Stimulated activated naive B cell treated with anti-CD40 and anti-IgM and Interleukin-4, amounts not matched to agents 10 μg/mL and 1 μg/mL and 100 μg/mL, for 72 hours (primary cell): Measurements from ENCODE around the gene NRARP.
"Not testable (repeated sequence)": the region's sequence is repeated elsewhere in the genome, so short reads cannot be mapped to it uniquely, and the experiment has no call there.

Experiments used
- ATAC-seq, 2 donors: fragments of 150-1000 bp; cut with Tn5 transposase; replicated peaks; 2 replicates each; pipeline ENCODE4 v1.10.0; 2021; ENCODE audit warnings: moderate library complexity in 1 of 2
- DNase-seq: peaks from one replicate; pipeline ENCODE4 v3.0.0; 2021
- H3K27ac Mint-ChIP-seq: one replicate; pipeline ENCODE4 v1.8.0; 2022; ENCODE audit warnings: mild to moderate bottlenecking, mixed read lengths
- H3K27me3 Mint-ChIP-seq, 2 donors: one replicate each; pipeline ENCODE4 v1.8.0; 2022; ENCODE audit warnings: mixed read lengths in 2 of 2
- H3K36me3 Mint-ChIP-seq, 2 donors: one replicate each; pipeline ENCODE4 v1.8.0; 2022; ENCODE audit warnings: mixed read lengths in 2 of 2, mild to moderate bottlenecking in 1 of 2
- H3K4me1 Mint-ChIP-seq, 2 donors: one replicate each; pipeline ENCODE4 v1.8.0; 2022; ENCODE audit warnings: mixed read lengths in 2 of 2, mild to moderate bottlenecking in 1 of 2
- H3K4me3 Mint-ChIP-seq, 2 donors: one replicate each; pipeline ENCODE4 v1.8.0; 2022; ENCODE audit warnings: mild to moderate bottlenecking in 2 of 2, mixed read lengths in 2 of 2, moderate library complexity in 1 of 2
- H3K9me3 Mint-ChIP-seq, 2 donors: one replicate each; pipeline ENCODE4 v1.8.0; 2022; ENCODE audit warnings: mixed read lengths in 2 of 2, mild to moderate bottlenecking in 1 of 2

NRARP gene, protein sequence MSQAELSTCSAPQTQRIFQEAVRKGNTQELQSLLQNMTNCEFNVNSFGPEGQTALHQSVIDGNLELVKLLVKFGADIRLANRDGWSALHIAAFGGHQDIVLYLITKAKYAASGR

DNA sequence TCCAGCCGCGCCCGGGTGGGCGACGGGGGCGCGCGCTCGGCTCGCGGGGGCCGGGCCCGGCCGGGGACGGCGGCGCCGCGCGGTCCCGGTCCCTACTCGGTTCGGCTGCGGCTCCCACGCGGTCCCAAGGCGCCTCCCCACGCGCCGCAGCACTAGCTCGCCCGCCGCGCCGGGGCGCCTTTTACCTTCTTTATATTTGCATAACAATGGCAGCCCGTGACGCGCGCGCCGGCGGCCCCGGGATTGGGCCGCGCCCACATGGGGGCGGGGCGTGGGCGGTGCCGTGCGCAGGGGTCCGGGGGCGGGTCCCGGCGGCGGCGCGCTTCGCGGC is at the start of gene NRARP:
NRARP (minus strand) TSS at position 154 of the 331 bp plus-strand sequence. CDS start 343 bp downstream, outside the sequence.
- no peaks in the 10 kb centered on the region for H3K36me3 Mint-ChIP-seq
- H3K27ac Mint-ChIP-seq = peak within 1 kb of the TSS; percentile 79
- H3K4me1 Mint-ChIP-seq = peaks cover 10 to 41% of the 10 kb centered on the region in 2 donors
- H3K4me3 Mint-ChIP-seq = peak within 1 kb of the TSS; percentile 78 to 82
- ATAC-seq = peak; percentile 79 to 82
- no peaks in the 10 kb centered on the region for H3K9me3 Mint-ChIP-seq
- peaks cover 17 to 40% of the 10 kb centered on the region in 2 donors for H3K27me3 Mint-ChIP-seq
- DNase-seq = peak; percentile 85

DNA sequence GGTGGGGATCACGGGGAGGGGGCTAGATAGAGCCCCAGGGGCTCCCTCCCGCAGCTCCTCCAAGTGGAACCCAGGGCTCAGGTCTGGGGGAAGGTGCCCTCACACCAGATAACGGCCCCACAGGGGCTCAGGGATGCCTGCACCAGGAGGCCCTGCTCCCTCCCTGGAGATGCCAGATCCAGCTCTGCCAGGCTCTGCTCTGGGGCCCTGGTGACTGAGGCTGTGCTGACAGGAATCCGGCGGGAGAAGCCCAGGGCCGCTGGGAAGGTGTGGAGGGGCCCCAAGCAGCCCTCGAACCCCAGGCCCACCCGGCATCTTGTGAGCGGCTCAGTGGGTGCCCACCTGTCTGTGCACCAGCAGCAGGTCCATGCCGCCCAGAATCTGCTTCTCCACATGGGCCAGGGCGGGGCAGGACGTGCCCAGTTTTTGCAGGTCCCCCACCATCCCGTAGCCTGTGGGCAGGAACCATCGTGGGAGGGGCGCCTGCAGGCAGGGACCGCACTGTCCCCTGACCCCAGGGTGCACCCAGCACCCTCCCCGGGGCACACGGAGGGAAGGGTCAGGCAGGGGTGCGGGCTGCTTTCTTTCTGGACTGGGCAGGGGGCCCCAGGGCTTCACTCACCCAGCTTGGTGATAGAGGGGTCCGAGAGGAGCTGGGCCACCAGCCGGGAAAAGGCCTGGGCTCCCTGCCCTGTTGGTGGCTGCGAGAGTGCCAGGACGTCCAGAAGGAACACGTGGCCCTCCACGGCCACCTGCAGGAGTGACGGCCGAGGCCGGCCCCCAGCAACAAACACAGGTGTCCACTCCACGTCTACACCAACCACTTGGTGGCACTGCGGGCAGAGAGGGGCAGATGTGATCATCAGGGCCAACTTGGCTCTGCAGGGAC is 48.9 kb upstream of the NRARP start:
- no peak overlapping the region for H3K4me3 Mint-ChIP-seq
- H3K4me1 Mint-ChIP-seq = no peaks in the 10 kb centered on the region
- no peak for DNase-seq
- no peak for ATAC-seq
- H3K9me3 Mint-ChIP-seq = peaks cover 0 to 4% of the 10 kb centered on the region in 2 donors
- H3K36me3 Mint-ChIP-seq = peaks cover 2 to 13% of the 10 kb centered on the region in 2 donors
- H3K27ac Mint-ChIP-seq = no peak overlapping the region
- no peaks in the 10 kb centered on the region for H3K27me3 Mint-ChIP-seq

DNA sequence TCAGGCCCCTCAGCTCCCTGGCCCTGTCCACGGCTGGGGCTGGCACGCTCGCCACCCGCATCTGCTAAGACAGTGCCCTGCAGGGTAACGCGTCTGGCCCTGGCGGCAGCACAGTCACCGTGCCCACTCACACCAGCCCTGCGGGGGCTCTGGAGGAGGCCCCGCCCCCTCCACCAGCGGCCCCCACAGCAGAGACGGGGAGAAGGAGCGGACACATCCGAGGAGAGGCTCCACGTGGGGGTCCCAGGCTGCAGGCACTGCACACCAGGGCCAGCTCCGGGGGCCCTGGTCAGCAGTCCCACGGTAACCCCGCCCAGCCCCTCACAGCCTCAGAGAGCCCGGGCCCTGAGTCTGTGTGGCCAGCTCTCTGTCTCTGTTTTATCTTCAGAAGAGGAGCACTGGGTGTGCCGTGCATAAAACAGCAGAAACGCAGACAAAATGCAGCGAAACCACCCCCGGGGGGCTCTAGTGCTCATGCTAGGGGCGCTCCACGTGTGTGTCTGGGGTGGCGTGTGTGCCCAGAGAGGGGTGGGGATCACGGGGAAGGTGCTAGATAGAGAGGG is 47.5 kb upstream of the NRARP start:
- no peaks in the 10 kb centered on the region for H3K27me3 Mint-ChIP-seq
- peaks cover 0 to 4% of the 10 kb centered on the region in 2 donors for H3K9me3 Mint-ChIP-seq
- H3K4me1 Mint-ChIP-seq = no peaks in the 10 kb centered on the region
- peaks cover 2 to 13% of the 10 kb centered on the region in 2 donors for H3K36me3 Mint-ChIP-seq
- no peak for DNase-seq
- ATAC-seq = no peak
- no peak overlapping the region for H3K27ac Mint-ChIP-seq
- H3K4me3 Mint-ChIP-seq = no peak overlapping the region

DNA sequence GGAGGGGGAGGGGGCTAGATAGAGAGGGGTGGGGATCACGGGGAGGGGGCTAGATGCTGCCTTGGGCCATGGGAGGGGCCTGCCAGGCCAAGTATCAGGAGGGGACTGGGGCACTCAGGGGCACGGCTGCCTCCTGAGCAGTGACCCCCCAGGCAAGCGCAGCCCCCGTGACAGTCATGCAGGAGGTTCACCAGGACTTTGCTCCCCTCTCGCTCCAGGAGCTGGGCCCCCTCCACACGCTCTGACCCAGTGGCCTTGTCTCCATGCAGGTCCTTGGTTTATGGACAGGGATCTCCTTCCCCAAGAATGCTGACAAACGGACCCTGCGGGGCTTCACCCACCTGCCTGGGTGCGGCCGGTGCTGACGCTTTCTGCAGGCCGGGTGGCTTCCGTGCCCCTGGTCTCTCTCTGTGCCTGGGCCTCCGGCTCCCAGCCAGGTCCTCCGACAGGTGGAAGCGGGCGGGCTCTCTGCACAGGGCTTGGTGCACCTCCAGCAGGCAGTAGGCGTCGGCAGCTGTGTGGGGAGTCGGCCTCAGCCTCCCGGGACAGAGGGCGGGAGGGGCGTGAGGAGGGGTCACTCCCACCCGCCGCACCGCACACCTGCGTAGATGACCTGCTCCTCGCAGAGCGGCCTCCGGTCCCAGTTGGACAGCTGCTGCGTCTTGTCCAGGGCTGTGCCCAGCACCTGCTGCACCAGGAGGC is 46.8 kb upstream of the NRARP start:
- H3K4me3 Mint-ChIP-seq = no peak overlapping the region
- no peaks in the 10 kb centered on the region for H3K27me3 Mint-ChIP-seq
- peaks cover 0 to 4% of the 10 kb centered on the region in 2 donors for H3K9me3 Mint-ChIP-seq

DNA sequence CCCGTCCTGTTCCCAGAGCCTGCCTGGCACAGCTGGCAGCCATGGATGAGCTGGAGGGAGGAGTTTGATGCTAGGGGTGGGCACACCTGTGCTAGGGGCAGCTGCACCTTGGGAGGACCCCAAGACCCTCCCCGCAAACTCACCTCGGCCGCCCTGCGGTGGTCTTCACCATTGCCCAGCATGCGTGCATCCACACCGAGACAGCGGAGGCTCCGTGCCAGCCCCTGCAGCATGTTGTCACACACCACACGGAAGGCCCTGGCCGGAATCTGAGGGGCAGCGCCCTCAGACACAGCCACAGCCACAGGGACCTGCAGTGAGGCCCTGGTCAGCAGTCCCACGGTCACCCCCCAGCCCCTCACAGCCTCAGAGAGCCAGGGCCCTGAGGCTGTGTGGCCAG is 45.9 kb upstream of the NRARP start:
- peaks cover 2 to 13% of the 10 kb centered on the region in 2 donors for H3K36me3 Mint-ChIP-seq
- H3K27me3 Mint-ChIP-seq = no peaks in the 10 kb centered on the region
- peaks cover 0 to 4% of the 10 kb centered on the region in 2 donors for H3K9me3 Mint-ChIP-seq
- H3K4me3 Mint-ChIP-seq = no peak overlapping the region
- DNase-seq = no peak
- no peak overlapping the region for H3K27ac Mint-ChIP-seq
- no peak for ATAC-seq
- H3K4me1 Mint-ChIP-seq = no peaks in the 10 kb centered on the region

More for the DNA sequence above, 46.8 kb upstream of the NRARP start:
- Mint-ChIP-seq H3K27ac (no peak overlapping the region), H3K4me1 (no peaks in the 10 kb centered on the region), H3K36me3 (peaks cover 2 to 13% of the 10 kb centered on the region in 2 donors)
- no peak for ATAC-seq
- no peak for DNase-seq

DNA sequence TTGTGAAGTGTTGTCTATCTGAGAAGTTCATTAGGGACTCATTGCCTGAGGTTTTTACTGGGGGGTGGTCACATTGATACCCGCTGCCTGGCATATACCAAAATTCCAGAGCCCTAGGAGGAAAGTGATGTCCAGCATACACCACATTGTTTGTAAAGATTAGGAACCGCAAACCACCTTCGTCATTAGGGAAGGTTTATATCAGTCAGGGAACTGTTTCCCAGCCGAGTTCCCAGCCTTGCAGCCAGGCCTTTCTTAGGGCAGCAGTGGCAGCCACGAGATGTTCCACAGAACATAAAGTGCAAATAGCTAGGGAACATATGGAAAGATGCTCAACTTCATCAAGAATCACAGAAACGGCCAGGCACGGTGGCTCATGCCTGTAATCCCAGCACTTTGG is 40.4 kb upstream of the NRARP start:
- no peak for ATAC-seq
- H3K4me3 Mint-ChIP-seq = no peak overlapping the region
- H3K27ac Mint-ChIP-seq = no peak overlapping the region
- no peaks in the 10 kb centered on the region for H3K4me1 Mint-ChIP-seq
- no peak for DNase-seq
- no peaks in the 10 kb centered on the region for H3K27me3 Mint-ChIP-seq
- H3K9me3 Mint-ChIP-seq = peaks cover 0 to 4% of the 10 kb centered on the region in 2 donors
- peaks cover 2 to 13% of the 10 kb centered on the region in 2 donors for H3K36me3 Mint-ChIP-seq

DNA sequence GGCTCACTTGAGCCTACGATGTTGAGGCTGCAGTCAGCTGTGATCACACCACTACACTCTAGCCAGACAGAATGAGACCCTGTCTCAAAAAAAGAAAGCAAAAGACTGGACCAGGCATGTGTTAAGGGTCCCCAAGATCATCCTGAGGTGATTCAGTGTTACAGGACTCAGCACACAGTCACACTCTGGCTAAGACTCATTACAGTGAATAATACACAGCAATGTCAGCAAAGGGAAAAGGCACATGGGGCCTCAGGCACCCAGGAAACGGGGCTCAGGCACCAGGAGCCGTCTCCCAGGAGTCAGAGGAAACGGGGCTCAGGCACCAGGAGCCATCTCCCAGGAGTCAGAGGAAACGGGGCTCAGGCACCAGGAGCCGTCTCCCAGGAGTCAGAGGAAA is 39.2 kb upstream of the NRARP start:
- H3K4me1 Mint-ChIP-seq = no peaks in the 10 kb centered on the region
- DNase-seq = no peak
- no peaks in the 10 kb centered on the region for H3K27me3 Mint-ChIP-seq
- no peak for ATAC-seq
- peaks cover 0 to 4% of the 10 kb centered on the region in 2 donors for H3K9me3 Mint-ChIP-seq
- H3K27ac Mint-ChIP-seq = no peak overlapping the region
- H3K36me3 Mint-ChIP-seq = peaks cover 0 to under 1% of the 10 kb centered on the region in 2 donors
- no peak overlapping the region for H3K4me3 Mint-ChIP-seq

DNA sequence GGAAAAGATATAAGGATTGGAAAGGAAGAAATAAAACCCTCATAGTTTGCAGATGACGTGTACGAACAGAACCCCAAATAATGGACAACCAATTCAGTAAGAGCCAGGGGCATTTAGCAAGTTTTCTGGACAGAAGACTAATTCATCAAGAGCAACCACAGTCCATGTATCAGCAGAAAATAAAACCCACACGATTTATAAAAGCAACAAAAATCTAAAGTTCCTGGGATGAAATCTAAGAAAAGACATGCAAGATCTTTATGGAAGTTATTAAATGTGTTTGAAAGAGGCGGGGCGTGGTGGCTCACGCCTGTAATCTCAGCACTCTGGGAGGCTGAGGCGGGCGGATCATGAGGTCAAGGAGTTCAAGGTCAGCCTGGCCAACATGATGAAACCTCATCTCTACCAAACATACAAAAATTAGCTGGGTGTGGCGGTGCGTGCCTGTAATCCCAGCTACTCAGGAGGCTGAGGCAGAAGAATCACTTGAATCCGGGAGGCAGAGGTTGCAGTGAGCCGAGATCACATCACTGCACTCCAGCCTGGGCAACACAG is 37.9 kb upstream of the NRARP start:
- not testable (repeated sequence) for H3K36me3 Mint-ChIP-seq, H3K9me3 Mint-ChIP-seq, ATAC-seq, H3K27ac Mint-ChIP-seq, H3K4me1 Mint-ChIP-seq, H3K27me3 Mint-ChIP-seq, H3K4me3 Mint-ChIP-seq, DNase-seq

DNA sequence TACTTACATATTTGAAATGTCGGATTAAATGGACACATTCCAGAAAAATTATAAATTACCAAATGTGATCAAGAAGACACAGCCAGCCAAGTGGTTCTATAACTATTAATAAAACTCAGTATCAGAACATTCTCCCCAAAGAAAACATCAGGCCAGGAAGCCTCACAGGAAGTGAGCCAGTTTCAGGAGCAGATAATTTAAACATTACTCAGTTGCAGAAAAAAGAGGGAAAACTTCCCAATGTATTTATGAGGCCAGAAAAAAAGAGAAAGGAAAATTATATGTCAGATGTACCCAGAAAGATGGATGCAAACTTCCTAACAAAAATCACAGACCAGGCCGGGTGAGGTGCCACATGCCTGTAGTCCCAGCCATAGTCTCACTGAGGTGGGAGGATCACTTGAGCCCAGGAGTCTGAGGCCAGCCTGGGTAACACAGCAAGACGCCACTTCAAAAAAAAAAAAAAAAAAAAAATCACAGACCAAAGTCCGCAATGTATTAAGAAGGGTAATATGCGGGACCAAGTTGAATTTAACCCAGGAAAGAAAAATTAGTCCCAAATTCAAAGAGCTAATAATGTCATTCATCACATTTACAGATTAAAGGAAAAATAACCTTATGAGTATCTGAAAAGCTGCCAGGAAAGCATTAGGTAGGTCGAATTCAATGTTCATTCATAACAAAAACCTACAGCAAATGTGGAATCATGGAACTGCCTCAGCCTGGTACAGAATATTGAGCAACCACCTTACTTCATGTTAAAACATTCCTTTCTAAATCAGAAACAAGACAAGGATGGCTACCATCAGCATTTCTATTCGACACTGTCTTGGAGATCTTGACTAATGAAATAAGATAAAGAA is 37.2 kb upstream of the NRARP start:
- DNase-seq = no peak
- H3K4me1 Mint-ChIP-seq = peaks cover 0 to 8% of the 10 kb centered on the region in 2 donors
- H3K4me3 Mint-ChIP-seq = no peak overlapping the region
- no peaks in the 10 kb centered on the region for H3K27me3 Mint-ChIP-seq
- H3K9me3 Mint-ChIP-seq = peaks cover 0 to 8% of the 10 kb centered on the region in 2 donors
- no peak overlapping the region for H3K27ac Mint-ChIP-seq
- peaks cover 0 to 3% of the 10 kb centered on the region in 2 donors for H3K36me3 Mint-ChIP-seq
- ATAC-seq = no peak

DNA sequence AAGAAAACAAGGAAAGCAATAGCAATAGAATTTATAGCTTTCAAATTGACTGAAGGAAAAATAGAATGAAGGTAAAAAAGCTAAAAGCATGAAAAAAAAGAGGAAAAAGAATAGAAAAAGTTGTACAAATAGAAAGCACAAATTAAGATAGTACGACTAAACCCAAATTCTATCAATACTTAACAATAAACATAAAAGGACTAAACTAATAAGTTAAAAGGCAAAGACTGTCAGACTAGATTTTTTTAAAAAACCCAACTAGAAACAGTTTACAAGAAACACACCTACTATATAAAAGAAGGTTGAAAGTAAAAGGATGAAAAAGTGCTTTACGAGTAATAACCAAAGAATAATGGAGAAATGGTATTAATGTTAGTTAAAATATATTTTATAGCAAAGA is 34.7 kb upstream of the NRARP start:
- DNase-seq (no peak), ATAC-seq (no peak)
- H3K4me3 Mint-ChIP-seq = no peak overlapping the region
- H3K27ac Mint-ChIP-seq = no peak overlapping the region
- peaks cover 0 to 8% of the 10 kb centered on the region in 2 donors for H3K4me1 Mint-ChIP-seq
- H3K36me3 Mint-ChIP-seq = peaks cover 0 to 3% of the 10 kb centered on the region in 2 donors
- no peaks in the 10 kb centered on the region for H3K27me3 Mint-ChIP-seq
- H3K9me3 Mint-ChIP-seq = peaks cover 0 to 8% of the 10 kb centered on the region in 2 donors

DNA sequence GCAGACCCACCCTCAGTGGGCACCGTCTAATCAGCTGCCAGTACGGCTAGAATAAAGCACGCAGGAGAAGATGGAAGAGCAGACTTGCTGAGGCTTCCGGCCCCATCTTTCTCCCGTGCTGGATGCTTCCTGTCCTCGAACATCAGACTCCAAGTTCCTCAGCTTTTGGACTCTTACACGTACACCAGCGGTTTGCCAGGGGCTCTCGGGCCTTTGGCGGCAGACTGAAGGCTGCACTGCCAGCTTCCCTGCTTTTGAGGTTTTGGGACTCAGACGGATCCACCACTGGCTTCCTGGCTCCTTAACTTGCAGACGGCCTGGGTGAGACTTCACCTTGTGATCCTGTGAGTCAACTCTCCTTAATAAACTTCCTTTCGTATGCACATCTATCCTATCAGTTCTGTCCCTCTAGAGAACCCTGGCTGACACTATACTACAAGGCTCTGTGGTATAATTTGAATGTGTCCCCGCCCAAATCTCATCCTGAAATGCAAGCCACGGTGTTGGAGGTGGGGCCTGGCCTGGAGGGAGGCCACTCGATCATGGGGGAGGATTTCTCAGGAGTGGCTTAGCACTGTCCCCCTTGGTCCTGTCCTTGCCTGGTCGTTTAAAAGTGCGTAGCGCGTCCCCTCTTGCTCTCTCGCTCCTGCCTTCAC is 31.1 kb upstream of the NRARP start:
- H3K36me3 Mint-ChIP-seq = peaks cover 0 to 3% of the 10 kb centered on the region in 2 donors
- no peak overlapping the region for H3K27ac Mint-ChIP-seq
- H3K4me1 Mint-ChIP-seq = peaks cover 0 to 8% of the 10 kb centered on the region in 2 donors
- peaks cover 2 to 10% of the 10 kb centered on the region in 2 donors for H3K9me3 Mint-ChIP-seq
- no peaks in the 10 kb centered on the region for H3K27me3 Mint-ChIP-seq
- DNase-seq = no peak
- no peak overlapping the region for H3K4me3 Mint-ChIP-seq
- no peak for ATAC-seq

DNA sequence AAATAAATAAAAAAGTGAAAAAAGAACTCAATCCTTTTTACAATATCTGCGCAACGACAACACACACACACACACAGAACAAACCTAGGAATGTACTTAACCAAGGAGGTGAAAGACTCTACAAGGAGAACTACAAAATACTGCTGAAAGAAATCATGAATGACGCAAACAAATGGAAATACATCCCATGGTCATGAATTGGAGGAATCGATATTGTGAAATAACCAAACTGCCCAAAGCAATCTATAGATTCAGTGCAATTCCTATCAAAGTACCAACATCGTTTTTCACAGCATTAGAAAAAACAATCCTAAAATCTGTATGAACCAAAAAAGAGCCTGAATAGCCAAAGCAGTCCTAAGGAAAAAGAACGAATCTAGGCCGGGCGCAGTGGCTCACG is 29.9 kb upstream of the NRARP start:
- H3K4me3 Mint-ChIP-seq = no peak overlapping the region
- ATAC-seq = no peak
- H3K4me1 Mint-ChIP-seq = peaks cover under 1 to 14% of the 10 kb centered on the region in 2 donors
- peaks cover 6 to 10% of the 10 kb centered on the region in 2 donors for H3K9me3 Mint-ChIP-seq
- H3K27me3 Mint-ChIP-seq = peaks cover 0 to 1% of the 10 kb centered on the region in 2 donors
- peaks cover under 1 to 3% of the 10 kb centered on the region in 2 donors for H3K36me3 Mint-ChIP-seq
- DNase-seq = no peak
- no peak overlapping the region for H3K27ac Mint-ChIP-seq

DNA sequence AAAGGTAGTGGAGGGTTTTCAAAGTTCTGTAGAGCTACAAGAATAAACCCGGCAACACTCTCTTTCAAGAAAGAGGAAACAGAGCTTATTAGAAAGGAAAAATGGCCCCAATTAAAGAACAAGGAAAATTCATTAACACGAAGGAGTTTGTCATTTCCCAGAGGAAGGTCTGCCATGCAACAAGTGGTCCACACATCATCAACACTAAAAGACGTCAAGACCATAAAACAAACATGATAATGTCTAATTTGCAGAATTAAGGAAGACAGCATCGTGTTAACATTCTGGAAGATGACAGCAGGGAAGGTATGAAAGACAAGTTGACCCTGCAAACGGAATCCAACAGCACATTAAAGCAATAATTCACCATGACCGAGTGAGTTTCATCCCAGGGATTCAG is 28.6 kb upstream of the NRARP start:
- Mint-ChIP-seq H3K4me3 (no peak overlapping the region), H3K36me3 (peaks cover 3 to 5% of the 10 kb centered on the region in 2 donors), H3K9me3 (peaks cover 5 to 9% of the 10 kb centered on the region in 2 donors), H3K27me3 (peaks cover 0 to 4% of the 10 kb centered on the region in 2 donors), H3K4me1 (peaks cover 12 to 27% of the 10 kb centered on the region in 2 donors), H3K27ac (no peak overlapping the region)
- no peak for ATAC-seq
- no peak for DNase-seq
